OCI-M2 (cell line): ENCODE results near the gene CENPE.

ENCODE experiments used
- DNase-seq: peaks from one replicate; lab custom pipeline; 2025; ENCODE audit not compliant: unreplicated experiment; lab: John Stamatoyannopoulos, UW

The CENPE gene

GRCh38 chr4:103075894-103076746, 122.0 kb downstream of the CENPE start:
- DNase-seq, result no peak

GRCh38 chr4:103075435-103075893, 122.7 kb downstream of the CENPE start:
- DNase-seq, result no peak

GRCh38 chr4:103074744-103075434, 123.3 kb downstream of the CENPE start:
- no peak for DNase-seq

DNA sequence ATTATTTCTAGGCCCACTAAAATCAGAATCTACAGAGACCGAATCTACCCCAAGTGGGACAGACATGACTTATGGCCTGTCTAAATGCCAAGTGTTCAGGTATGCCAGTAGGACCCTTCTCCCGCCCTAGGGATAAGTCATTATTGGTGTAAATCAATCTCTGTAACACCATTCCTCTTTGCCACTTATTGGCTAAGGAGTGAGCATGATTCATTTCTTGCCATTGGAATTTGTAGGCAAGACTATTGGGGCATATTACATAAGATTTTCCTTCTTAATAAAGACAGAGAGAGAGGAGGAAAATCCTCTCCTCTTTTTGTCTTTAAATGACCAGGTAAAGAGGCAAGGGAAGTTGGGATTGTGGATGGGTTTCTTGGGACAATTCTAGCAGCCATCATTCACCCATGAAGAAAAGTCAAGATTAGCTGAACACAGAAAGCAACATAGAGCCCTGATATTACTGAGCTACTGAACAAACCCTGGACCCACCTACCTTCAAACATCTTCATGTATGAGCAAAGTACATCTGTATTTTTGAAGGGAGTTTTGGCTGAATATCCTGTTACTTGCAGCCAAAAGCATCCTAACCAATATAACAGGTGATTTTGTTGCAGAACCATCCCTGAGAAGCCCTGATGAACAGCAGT, 124.2 kb downstream of the CENPE start:
- no peak for DNase-seq

- no peak for DNase-seq
These were observed 130.1 kb downstream of the CENPE start for GRCh38 chr4:103067841-103068547.

DNA sequence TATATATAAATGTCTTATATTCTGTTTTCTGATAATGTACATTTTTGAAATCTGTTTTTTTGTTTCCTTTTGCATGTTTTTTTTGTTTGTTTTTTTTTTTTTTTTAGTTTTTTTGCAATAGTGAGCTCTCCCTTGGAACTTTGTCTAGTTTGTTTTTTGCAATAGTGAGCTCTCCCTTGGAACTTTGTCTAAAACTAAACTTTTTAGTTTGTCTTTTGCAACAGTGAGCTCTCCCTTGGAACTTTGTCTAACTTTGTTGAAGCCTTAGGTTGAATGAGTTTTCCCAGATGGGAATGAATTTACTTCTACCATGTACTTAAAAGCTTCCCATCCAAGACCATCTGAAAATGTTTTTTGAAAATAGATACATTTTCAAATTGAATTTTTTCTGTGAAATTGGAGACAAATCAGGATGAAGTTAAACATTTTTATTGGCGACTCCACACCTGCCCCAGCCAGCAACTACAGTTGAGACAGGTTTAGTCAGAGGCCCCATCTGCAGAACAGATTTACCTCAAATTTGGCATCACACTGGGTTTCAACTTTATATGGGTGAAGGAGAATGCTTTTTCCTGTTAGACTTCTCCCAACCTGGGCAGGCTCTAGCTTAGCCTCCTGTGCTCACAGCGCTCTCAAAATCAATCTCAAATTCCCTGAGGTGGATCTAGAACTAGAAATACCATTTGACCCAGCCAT, 137.5 kb downstream of the CENPE start:
- DNase-seq, result no peak
